ENCODE data around the gene RMDN2.

RMDN2 gene

DNA sequence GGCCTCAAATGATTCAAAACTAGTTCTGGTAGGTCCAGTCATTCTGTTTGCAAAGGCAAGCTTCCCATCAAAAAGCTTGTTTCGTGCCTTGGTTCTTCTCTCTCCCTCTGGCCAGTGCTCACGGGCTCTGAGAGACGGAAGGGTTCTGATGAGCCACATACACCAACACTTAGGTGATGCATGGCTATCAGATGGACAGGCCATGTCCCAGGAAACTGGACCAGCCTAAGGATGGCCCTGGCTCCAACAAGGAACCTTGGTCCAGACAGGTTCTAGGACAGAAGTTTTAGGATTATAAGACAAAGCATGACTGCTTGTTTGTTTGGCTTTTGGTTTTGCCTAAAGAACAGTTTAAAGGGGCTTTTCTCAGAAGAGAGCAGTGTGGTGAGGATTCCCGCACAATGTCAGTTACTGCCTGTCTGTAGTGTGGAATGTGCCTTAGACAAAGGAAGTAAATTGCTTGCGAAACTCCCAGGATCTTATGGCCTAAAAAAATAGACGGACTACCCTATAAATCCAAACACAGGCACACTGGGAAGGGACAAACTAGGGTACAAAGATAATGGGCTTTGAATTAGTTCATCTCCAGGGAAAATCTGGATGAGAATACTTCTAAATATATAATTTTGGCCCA, 140.5 kb downstream of the RMDN2 start:
- no peak for TF ChIP-seq CTCF (IDR thresholded peaks at IDR 0.05; ENCODE audit: low read depth, low read length, missing control alignments)
- Histone ChIP-seq H3K27ac (no peak overlapping the region), H3K4me3 (ENCODE audit: low read depth, low read length) (no peak overlapping the region), H3K27me3 (replicated peaks) (no peaks in the 10 kb centered on the region), H3K36me3 (replicated peaks) (no peaks in the 10 kb centered on the region)
- in situ Hi-C loops (cut with HindIII; ENCODE audit: low pct_ligation_motif_present, low sequenced_read_pairs): no loop called here
- DNase-seq: no peak

GRCh38 chr2:38066421-38067115, 141.5 kb downstream of the RMDN2 start:
- TF ChIP-seq CTCF (IDR thresholded peaks at IDR 0.05; ENCODE audit: low read depth, low read length, missing control alignments): no peak
- no peak for DNase-seq
- in situ Hi-C loops (cut with HindIII; ENCODE audit: low pct_ligation_motif_present, low sequenced_read_pairs): no loop called here
- H3K36me3 ChIP-seq (replicated peaks): no peaks in the 10 kb centered on the region
- H3K27me3 ChIP-seq (replicated peaks): no peaks in the 10 kb centered on the region
- H3K27ac ChIP-seq: no peak overlapping the region
- no peak overlapping the region for H3K4me3 ChIP-seq (ENCODE audit: low read depth, low read length)
